ENCODE measurements around the gene MPST. TPM values are rescaled to one million over a fixed set of nuclear protein-coding genes. Genes with fewer than 3 reads are reported as not detected.
"Not testable (repeated sequence)": the region's sequence is repeated elsewhere in the genome, so short reads cannot be mapped to it uniquely, and the experiment has no call there.

Gene MPST
- polyA plus RNA-seq, 3 donors: 40.1 to 51.8 (median 45.6) TPM

DNA sequence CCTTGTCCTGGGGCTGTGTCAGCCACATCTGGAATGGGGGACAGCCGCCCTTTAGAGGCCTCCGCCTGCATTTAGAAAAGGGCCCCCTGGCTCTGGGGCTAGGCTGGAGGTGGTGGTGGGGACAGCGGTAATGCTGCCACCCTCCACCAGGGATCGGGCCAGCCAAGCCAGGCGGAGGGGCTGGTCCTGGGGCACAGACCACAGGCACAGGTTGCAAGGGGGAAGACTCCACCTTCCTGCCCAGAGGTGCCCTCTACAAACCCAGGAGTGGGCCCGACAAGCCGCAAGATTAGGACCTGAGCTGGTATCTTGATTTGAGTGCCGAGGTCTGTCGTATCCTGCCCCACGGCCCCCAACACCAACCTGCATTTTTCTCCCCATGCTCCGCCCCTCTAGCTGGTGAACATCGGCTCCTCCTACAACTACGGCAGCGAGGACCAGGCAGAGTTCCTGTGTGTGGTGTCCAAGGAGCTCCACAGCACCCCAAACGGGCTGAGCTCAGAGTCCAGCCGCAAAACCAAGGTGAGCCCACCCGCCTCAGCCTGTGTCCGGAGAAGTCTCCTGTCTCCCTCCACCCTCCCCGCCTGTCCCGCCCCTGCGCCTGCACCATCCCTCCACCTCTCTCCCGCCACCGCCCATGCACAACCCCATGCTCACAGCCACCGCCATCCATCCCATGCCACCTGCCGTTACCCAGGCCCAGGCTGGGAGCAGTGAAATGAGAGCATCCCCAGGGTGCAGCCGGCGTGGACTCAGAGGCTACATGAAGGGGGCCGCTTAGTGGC is 39.6 kb downstream of the MPST start:
- no peak for DNase-seq (ENCODE audit: low read depth in 3 of 3, low spot score in 2 of 3)

- DNase-seq (ENCODE audit: low read depth in 3 of 3, low spot score in 2 of 3): no peak
Measured at GRCh38 chr22:37059876-37060449, 40.4 kb downstream of the MPST start.

- no peak for DNase-seq (ENCODE audit: low read depth in 3 of 3, low spot score in 2 of 3)
Measured at GRCh38 chr22:37060801-37061610, 41.5 kb downstream of the MPST start.

DNA sequence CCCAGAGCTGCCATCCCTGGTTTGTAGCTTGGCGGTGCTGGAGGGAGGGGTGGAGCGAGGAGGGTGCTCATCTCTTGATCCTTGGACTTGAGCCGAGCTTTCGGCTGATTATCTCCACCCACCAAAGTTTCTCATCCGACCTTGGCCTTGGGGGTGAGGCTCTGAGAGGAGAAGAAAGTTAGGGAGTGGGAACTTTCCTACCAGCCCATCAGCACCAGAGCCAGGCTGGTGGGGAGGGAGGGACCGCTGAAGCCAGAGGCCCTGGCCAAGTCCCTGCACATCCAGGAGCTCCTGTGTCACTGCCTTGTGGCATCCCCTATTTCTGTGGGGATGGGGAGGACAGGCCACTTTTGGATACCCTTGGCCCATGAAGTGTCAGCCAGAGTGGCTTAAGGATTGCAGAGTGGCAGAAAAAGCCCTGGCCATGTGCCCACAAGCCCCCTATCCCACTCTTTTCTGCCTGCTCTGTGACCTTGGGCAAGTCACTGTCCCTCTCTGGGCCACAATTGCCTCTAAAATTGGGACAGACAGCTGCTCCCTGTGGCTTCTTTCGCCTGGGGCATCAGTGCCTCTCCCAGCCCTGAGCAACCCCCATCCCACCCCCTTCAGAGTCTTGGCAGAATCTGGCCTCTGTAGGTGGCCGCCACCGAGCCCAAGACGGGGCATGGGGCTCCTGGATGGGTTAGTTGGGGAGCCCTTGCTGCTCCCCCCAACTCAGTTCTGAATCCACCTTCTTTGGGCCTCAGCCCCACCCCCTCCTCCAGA is 42.3 kb downstream of the MPST start:
- no peak for DNase-seq (ENCODE audit: low read depth in 3 of 3, low spot score in 2 of 3)

GRCh38 chr22:37062376-37062675 is 42.8 kb downstream of the MPST start:
- DNase-seq (ENCODE audit: low read depth in 3 of 3, low spot score in 2 of 3): no peak

DNA sequence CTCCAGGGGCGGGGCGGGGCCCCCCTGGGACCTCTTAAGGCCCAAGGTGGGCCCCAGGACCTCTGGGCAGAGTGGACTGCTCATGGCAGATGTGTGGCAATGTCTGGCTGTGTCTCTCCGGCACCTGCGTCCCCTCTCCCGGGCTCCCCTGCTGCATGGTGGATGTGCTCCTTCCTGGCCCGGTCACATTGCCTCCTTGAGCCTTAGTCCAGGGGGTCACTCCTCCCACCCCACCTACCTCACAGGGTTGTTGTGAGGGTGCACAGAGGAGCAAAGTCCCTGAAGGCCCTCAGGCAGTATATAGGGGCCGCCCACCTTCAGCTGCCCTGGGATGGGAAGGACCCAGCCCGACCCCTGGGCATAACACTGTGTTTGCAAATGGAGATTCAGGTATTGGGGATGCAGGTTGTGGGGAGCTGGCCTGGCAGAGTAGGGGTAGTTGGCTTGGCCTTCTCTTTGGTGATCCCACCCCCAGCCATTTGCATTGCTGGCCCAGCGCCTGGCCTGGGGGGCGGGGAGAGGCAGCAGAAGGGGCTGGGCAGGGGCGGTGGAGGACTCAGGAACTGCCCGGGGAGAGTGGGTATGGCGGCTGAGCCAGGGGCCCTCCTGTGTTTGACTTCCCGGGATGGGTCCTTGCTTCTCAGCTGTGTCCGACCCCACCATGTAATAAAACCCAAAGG is 43.3 kb downstream of the MPST start:
- DNase-seq (ENCODE audit: low read depth in 3 of 3, low spot score in 2 of 3): no peak

- DNase-seq (ENCODE audit: low read depth in 3 of 3, low spot score in 2 of 3): no peak
Measured at GRCh38 chr22:37063431-37064420, 44.2 kb downstream of the MPST start.

DNA sequence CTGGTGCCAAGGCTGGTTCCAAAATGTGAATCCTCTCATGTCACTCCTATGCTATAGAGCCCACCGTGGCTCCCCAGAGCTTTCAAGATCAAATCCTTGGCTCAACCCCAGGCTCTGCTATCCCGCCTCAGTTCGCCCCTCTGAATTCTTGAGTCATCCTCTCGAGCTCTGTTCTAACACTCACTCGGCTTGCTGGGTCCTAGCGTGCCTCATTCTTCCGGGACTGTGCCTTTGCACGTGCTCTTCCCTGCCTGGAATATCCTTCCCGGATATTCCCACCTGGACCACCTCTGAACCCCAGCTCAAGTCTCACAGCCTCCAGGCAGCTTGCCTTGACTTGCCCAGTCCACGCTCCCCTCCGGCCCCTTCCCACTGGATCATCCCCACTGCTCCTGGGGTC is 45.0 kb downstream of the MPST start:
- no peak for DNase-seq (ENCODE audit: low read depth in 3 of 3, low spot score in 2 of 3)

GRCh38 chr22:37065180-37065579 is 45.6 kb downstream of the MPST start:
- DNase-seq (ENCODE audit: low read depth in 3 of 3, low spot score in 2 of 3): no peak

GRCh38 chr22:37065961-37066360 is 46.4 kb downstream of the MPST start:
- DNase-seq (ENCODE audit: low read depth in 3 of 3, low spot score in 2 of 3): no peak

- DNase-seq (ENCODE audit: low read depth in 3 of 3, low spot score in 2 of 3): no peak
Measured at GRCh38 chr22:37067428-37067827, 47.9 kb downstream of the MPST start.

DNA sequence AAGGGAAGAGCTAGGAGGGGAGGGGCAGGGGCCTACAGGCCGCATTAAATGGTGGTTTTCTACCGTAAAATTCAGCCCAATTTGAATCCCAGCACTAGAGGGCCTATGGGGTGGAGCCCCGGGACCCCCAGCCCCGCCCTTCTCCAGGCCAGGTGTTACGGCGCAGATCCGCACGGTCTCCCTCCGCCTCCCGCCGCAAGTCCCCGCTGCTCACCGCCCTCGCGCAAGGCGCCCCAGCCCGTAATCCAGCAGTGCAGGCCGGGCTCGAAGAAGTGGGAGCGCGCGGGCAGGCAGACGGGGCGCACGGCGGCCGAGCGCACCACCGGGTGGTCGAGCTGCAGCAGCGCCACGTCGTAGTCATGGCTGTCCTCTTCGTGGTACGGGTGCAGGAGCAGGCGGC is 49.3 kb downstream of the MPST start:
- no peak for DNase-seq (ENCODE audit: low read depth in 3 of 3, low spot score in 2 of 3)

DNA sequence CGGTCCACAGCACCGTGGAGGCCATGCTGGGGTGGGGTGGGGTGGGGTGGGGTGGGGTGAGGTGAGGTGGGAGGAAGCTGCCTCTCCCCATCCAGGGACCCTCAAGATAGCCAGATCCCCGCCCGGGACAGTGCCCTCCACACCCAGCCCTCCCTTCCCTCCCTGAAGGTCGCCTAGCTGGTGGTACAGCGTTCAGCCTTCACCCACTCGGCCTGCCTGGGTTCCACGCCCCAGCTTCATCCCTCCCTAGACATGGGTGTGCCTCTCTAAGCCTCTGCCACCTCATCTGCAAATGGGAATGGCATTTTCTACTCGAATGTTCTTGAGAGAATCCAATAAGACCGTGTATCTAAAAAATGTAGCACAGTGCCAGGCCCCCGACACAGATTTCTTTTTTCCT is 49.8 kb downstream of the MPST start:
- DNase-seq (ENCODE audit: low read depth in 3 of 3, low spot score in 2 of 3): no peak

GRCh38 chr22:37069719-37070118 is 50.2 kb downstream of the MPST start:
- DNase-seq (ENCODE audit: low read depth in 3 of 3, low spot score in 2 of 3): no peak

DNA sequence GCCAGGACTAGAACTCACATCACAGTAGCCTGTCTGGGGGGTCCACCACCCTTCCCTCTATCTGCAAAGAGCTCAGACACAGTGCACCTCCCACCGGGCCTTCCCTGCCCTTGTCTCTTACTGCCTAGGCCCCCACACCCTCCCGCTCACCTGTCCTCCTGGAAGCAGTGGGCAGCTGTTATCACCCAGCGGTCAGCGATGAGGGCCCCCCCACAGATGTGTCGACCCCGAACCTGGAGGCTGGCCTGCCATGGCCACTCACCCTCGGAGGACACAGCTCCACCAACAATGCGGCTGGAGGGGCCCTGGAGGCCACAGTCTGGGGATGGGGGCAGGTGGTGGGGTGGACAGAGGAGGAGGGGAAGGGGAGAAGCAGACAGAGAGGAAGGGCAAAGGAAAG is 50.8 kb downstream of the MPST start:
- DNase-seq (ENCODE audit: low read depth in 3 of 3, low spot score in 2 of 3): no peak

DNA sequence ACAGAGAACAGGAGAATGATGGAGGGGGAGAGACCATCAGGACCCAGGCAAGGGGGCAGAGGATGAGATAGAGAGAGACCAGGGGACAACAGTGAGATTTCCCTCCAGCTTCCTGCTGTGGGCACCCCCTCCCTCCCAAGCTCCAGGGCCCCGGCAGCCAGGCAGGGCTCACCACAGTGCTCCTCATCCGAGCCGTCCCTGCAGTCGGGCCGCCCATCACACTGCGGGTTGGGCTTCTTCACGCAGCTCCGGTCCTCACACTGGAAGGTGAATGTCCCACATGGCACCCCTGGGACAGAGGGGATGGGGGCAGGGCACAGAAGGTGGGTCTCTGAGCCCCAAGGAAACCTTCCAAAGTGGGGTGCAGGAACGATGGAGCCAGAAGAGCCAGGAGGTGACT is 51.2 kb downstream of the MPST start:
- DNase-seq (ENCODE audit: low read depth in 3 of 3, low spot score in 2 of 3): no peak

DNA sequence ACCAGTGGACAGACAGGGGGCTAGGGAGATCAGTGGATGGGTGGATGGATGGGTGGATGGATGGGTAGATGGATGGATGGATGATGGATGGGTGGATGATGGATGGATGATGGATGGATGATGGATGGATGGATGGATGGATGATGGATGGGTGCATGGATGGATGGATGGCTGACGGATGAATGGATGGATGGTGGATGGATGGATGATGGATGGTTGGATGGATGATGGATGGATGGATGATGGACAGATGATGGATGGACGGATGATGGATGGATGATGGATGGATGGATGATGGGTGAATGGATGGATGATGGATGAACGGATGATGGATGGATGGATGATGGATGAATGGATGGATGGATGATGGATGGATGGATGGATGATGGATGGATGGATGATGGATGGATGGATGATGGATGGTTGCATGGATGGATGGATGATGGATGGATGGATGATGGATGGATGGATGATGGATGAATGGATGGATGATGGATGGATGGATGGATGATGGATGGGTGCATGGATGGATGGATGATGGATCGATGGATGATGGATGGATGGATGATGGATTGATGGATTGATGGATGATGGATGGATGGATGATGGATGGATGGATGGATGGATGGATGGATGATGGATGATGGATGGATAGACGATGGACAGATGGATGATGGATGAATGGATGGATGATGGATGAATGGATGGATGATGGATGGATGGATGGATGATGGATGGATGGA is 52.5 kb downstream of the MPST start:
- DNase-seq (ENCODE audit: low read depth in 3 of 3, low spot score in 2 of 3): not testable (repeated sequence)

DNA sequence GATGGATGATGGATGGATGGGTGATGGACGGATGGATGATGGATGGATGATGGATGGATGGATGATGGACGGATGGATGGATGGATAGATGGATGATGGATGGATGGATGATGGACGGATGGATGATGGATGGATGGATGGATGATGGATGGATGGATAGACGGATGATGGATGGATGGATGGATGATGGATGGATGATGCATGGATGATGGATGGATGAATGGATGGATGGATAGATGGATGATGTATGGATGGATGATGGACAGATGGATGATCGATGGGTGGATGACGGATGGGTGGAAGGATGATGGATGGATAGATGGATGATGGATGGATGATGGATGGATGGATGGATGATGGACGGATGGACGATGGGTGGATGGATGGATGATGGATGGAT is 53.1 kb downstream of the MPST start:
- DNase-seq (ENCODE audit: low read depth in 3 of 3, low spot score in 2 of 3): no peak

- no peak for DNase-seq (ENCODE audit: low read depth in 3 of 3, low spot score in 2 of 3)
Measured at GRCh38 chr22:37074537-37074936, 55.0 kb downstream of the MPST start.

All from right renal cortex interstitium (tissue), 3 donors.